ENCODE data around the gene LIN52. TPM values are rescaled to one million over a fixed set of nuclear protein-coding genes. Genes with fewer than 3 reads are reported as not detected.

Gene LIN52
- total RNA-seq, 1 donor from 2014 or later: 8.7 TPM

DNA sequence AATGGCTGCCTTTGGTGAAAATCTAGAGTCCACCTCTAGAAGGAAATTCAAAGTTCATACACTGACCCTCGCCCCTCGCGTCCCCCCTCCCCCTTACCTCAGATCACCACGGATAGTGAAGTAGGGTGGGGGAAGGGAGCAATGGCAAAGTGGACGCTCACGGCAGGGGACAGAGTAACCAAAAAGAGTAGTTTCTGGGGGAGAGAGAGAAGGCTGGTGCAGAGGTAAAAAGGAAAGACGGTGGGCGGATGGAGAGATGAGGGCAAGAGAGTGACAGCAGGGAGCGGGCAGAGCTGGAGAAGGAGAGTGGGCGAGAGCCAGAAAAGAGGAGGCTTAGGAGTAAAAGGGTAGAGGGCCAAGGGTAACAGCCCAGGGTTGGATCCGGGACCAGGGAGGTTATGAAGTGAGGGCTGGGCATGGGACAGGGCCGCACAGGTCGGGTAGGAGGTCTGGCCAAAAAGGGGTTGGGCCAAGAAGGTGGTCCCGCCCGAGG is 926 bp upstream of the LIN52 start:
- TF ChIP-seq, protein P1, sequence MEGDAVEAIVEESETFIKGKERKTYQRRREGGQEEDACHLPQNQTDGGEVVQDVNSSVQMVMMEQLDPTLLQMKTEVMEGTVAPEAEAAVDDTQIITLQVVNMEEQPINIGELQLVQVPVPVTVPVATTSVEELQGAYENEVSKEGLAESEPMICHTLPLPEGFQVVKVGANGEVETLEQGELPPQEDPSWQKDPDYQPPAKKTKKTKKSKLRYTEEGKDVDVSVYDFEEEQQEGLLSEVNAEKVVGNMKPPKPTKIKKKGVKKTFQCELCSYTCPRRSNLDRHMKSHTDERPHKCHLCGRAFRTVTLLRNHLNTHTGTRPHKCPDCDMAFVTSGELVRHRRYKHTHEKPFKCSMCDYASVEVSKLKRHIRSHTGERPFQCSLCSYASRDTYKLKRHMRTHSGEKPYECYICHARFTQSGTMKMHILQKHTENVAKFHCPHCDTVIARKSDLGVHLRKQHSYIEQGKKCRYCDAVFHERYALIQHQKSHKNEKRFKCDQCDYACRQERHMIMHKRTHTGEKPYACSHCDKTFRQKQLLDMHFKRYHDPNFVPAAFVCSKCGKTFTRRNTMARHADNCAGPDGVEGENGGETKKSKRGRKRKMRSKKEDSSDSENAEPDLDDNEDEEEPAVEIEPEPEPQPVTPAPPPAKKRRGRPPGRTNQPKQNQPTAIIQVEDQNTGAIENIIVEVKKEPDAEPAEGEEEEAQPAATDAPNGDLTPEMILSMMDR (IDR thresholded peaks at IDR 0.05): no peak

DNA sequence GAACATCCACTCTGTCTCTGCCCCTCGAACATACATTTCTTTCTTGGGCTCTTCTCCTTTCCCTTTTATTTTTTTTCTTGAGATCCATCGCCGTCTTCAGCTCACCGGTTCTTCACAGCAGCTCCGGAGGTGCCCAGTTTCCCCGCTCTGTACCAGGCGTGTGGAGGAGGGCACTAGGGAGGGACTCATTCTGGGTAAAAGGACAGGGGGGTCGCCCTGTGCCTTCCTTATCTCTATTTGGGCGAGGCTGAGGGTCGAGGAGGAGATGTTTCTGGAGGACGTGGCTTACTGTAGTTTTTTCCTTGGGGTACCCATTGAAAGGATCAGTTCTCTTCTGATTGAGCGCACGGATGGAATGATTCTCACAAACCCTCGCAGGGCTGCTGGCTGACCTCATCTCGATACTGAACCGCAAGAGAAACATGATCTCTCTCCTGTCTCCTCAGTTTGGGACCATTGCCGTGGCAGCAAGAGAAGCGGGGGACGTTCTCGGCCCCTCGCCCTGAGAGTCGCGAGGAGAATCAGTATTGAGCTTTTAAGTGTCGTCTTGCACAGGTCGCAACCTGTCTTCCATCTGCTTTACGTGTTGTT is 386 bp downstream of the LIN52 start:
- Histone ChIP-seq H3K4me1 (peaks cover 19% of the 10 kb centered on the region), H3K4me3 (peak overlapping the region; percentile 73), H3K27ac (peak overlapping the region; percentile 81), H3K9me3 (no peaks in the 10 kb centered on the region), H3K27me3 (no peaks in the 10 kb centered on the region), H3K36me3 (no peaks in the 10 kb centered on the region)
- intact Hi-C loops (cut with DNase I): no loop called here
- DNase-seq (no peak), ATAC-seq (peak; percentile 0)
- TF ChIP-seq, protein P1 (IDR thresholded peaks at IDR 0.05): no peak

More for the DNA sequence above, 926 bp upstream of the LIN52 start:
- peaks cover 19% of the 10 kb centered on the region for H3K4me1 ChIP-seq
- ATAC-seq (peak; percentile 24), DNase-seq (no peak)
- H3K4me3 ChIP-seq: peak overlapping the region; percentile 73
- intact Hi-C loops (cut with DNase I): no loop called here
- H3K9me3 ChIP-seq: no peaks in the 10 kb centered on the region
- H3K36me3 ChIP-seq: no peaks in the 10 kb centered on the region
- H3K27me3 ChIP-seq: no peaks in the 10 kb centered on the region
- peak overlapping the region; percentile 90 for H3K27ac ChIP-seq

DNA sequence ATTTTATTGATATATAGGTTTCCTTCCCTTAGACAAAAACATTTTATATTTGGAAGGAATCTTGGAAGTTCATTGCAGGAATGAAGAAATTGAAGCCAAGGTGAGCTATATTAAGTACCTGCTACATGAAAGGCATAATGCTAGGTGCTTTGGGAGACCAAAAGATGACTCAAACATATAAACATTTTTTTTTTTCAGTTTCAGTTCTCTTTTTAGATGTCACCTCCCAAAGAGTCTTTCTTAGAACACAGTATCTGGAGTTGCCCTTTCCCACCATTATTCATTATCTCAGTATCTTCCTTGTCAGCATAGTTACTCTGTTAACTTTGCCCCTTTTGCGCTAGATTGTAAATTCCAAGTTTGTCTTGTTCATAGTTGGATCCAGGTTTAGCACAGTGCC is 1.1 kb downstream of the LIN52 start:
- Histone ChIP-seq H3K4me1 (peaks cover 15% of the 10 kb centered on the region), H3K36me3 (no peaks in the 10 kb centered on the region), H3K9me3 (no peaks in the 10 kb centered on the region), H3K27ac (no peak overlapping the region), H3K27me3 (no peaks in the 10 kb centered on the region), H3K4me3 (peak overlapping the region; percentile 73)
- TF ChIP-seq, protein P1 (IDR thresholded peaks at IDR 0.05): no peak
- no peak for ATAC-seq
- DNase-seq: no peak
- intact Hi-C loops (cut with DNase I): no loop called here

DNA sequence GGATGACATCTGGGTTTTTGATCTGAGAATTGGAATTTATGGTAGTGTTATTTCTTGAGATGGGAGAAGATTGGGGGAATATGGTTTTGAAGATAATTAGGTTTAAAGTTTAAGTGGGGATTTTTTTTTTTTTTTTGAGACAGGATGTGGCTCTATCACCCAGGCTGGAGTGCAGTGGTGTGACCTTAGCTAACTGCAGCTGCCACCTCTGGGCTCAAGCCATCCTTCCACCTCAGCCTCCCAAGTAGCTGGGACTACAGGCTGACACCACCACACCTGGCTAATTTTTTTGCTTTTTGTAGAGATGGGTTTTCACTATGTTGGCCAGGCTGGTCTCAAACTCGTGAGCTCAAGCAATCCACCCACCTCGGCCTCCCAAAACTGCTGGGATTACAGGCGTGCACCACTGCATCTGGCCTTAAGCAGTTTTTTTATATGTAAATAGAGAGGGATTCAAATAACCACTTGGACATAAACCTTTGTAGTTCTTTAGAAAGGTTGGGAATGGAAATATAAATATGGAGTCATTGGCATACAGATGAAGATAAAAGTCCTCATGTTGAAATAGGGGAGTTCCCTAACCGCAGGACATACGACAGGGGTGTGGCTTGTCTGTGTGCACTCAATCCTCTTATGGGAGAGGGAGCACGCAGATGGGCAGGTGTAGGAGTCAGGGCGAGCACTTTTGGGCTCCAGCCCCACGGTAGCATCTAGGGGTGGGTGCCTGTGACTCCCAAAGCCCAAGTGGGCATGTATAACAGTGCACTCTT is 4.7 kb downstream of the LIN52 start:
- Histone ChIP-seq H3K9me3 (no peaks in the 10 kb centered on the region), H3K27me3 (no peaks in the 10 kb centered on the region), H3K27ac (no peak overlapping the region), H3K4me1 (peaks cover 10% of the 10 kb centered on the region), H3K36me3 (peaks cover 8% of the 10 kb centered on the region), H3K4me3 (no peak overlapping the region)
- ATAC-seq (no peak), DNase-seq (no peak)
- TF ChIP-seq, protein P1 (IDR thresholded peaks at IDR 0.05): no peak
- intact Hi-C loops (cut with DNase I): no loop called here

DNA sequence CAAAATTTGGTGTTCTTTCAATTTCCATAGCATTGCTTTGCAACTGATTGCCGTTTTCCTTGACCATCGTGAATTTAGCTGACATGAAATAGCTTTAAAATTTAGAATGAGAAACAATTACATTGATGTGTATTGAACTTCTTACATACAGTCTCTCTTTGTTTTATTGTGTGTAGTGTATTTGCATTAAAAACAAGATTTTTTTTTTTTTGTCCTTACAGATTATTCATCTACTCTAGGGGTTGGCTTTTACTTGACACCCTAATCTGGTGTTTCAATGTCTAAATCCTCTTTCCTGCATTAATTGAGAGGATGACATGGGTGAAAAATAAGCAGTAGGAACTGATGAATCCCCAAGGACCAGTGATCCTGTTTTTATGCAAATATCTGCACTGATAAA is 20.6 kb downstream of the LIN52 start:
- TF ChIP-seq, protein P1 (IDR thresholded peaks at IDR 0.05): no peak
- intact Hi-C loops (cut with DNase I): no loop called here
- no peak for DNase-seq
- no peaks in the 10 kb centered on the region for H3K4me1 ChIP-seq
- no peaks in the 10 kb centered on the region for H3K9me3 ChIP-seq
- no peaks in the 10 kb centered on the region for H3K27me3 ChIP-seq
- no peak overlapping the region for H3K27ac ChIP-seq
- H3K4me3 ChIP-seq: no peak overlapping the region
- H3K36me3 ChIP-seq: peaks cover 32% of the 10 kb centered on the region
- no peak for ATAC-seq

Measured in upper lobe of right lung (tissue), 1 donor.